HG02610 (cell line): Measurements from ENCODE around the gene PLCB4.

Experiments
- ATAC-seq: cut with Tn5 transposase; IDR thresholded peaks from one replicate; pipeline ENCODE4 v1.9.1; 2021; ENCODE audit warnings: mild to moderate bottlenecking, moderate library complexity; ENCODE audit not compliant: unreplicated experiment

The PLCB4 gene

GRCh38 chr20:9059931-9060330 is 9.0 kb upstream of the PLCB4 start:
- ATAC-seq = no peak

- no peak for ATAC-seq
Measured at GRCh38 chr20:9061434-9061833, 7.5 kb upstream of the PLCB4 start.

DNA sequence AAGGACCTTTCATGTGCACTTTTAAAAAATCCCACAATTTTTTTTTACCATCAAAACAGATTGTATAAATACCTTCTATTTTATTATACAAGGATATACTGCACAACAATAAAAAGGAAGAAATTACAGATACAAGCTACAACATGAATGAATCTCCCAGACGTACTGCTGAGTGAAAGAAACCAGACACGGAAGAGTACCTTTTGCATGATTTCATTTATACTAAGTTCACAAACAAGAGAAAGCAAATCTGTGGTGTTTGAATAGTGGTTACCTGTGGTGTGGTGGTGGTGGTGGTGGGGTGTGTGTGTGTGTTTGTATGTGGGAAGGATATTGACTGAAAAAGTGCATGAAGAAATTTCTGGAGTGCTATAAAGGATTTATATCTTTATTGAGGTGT is 6.8 kb upstream of the PLCB4 start:
- no peak for ATAC-seq

DNA sequence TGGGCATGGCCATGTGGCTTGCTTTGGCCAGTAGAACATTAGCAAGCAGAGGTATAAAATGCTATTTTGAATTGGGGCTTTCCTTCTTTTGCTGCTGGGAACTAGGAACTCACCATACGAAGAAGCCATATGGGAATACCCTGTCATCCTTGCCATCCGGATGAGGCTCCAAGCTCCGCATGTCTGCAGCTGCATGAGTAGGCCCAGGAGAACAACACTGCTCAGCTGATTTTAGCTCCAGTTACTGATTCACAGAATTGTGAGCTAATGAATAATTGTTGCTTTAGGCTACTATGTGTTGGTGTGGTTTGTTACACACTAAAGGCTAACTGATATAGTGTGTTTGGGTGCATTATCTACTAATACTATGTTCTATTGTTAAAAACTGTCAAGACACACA is 2.7 kb upstream of the PLCB4 start:
- no peak for ATAC-seq

- no peak for ATAC-seq
Measured at GRCh38 chr20:9068233-9068801, 570 bp upstream of the PLCB4 start.

DNA sequence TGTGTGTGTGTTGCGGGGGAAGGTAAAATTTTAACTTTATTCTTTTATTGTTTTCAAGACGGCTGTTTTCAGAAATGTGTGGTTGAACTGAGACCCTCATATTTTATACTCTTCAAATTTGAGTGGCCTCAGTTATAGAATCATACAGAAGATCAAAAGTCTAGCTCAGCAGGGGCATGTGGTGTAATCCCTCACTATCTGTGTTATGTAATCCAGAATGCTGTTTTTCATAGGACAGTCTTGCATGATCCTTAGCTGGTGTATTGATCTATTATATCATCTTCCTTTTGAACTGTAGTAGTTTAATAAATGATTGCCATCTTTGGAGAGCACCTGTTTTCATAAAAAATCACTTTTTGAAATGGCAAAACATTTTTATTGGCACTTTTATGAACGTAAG is 1.4 kb downstream of the PLCB4 start:
- no peak for ATAC-seq

GRCh38 chr20:9071976-9072726 is 3.3 kb downstream of the PLCB4 start:
- ATAC-seq = no peak

GRCh38 chr20:9072861-9073500 is 4.1 kb downstream of the PLCB4 start:
- no peak for ATAC-seq

DNA sequence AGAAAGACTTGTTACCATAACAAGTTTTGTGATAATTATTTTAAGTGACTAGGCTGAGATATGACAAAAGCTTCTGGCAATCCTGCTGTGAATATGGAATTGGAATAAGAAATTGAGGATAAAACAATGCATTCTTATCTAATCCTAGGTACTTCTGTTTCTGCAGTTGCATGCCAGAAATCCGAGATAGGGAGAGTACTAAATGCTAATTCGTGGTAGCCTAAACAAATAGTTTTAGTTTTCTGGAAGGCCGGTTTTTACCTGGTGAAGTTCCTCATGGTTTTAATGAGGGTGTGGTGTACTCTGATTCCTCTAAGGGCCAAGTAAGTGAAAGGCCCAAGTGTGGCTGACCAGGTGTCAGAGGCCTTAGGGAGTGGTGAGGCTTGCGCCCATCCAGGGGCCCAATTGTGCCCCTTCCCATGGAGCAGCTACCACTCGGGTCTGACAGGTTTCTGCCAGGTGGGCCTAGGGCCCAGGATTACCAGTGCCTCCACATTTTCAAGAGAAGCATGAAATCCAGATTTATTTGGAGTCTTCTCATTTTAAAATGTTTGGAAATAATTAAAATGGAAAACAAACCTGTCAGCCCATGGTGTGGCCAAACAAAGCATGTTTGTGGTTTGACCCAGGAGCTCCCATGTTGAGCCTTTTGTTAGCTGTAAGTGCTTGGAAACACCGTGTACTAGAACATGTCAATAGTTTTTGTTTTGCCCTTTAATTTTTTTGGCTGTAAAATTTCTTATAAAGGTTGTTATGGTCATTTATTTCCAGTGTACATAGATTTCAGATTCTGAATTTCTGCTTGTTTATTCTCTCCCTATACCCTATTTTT is 6.6 kb downstream of the PLCB4 start:
- ATAC-seq = no peak

- no peak for ATAC-seq
Measured at GRCh38 chr20:9076440-9076839, 7.6 kb downstream of the PLCB4 start.

GRCh38 chr20:9078826-9079731 is 10.2 kb downstream of the PLCB4 start:
- ATAC-seq = no peak

DNA sequence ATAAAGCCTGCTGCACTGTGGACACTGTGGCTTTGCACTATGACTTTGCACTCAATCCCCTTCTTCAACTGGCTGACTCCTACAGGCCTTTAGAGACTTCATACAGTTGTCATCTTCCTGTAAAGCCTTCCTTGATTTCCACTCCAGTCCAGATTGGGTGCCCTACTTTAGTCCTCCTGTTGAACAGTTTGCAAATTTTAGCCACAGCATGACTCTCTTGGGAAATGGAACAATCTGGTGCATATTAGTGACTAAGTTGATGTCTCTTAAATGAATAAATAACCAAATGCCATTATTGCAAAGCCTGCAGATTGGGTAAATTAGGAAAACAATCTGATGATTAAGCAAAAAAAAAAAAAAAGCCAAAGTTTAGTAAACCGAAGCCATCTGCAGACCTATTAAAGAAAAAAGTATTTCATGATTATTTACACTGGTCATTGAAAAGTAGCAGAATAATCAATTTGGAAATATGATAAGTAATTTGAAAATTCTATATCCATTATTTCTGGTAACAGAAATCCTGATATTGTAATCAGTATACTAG is 12.6 kb downstream of the PLCB4 start:
- ATAC-seq = no peak

- no peak for ATAC-seq
Measured at GRCh38 chr20:9082741-9083140, 13.9 kb downstream of the PLCB4 start.

- no peak for ATAC-seq
Measured at GRCh38 chr20:9087531-9088217, 18.8 kb downstream of the PLCB4 start.

DNA sequence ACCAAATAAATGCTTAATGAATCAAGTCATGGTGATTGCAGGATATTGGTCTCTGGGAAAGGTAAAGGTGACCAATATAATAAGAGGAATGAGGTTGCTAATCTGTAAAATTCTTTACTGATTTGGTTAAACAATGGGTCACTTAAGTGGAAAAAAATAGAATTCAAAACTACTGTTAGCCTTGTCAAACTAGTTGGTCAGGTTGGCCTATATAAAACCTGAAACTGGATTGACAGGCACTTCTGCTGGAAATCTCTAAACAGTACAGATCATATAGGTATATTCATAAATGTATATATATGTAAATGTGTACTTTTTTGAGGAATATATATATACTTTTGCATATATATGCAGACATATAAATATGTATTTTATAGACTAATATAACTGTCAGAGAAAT is 19.7 kb downstream of the PLCB4 start:
- no peak for ATAC-seq

DNA sequence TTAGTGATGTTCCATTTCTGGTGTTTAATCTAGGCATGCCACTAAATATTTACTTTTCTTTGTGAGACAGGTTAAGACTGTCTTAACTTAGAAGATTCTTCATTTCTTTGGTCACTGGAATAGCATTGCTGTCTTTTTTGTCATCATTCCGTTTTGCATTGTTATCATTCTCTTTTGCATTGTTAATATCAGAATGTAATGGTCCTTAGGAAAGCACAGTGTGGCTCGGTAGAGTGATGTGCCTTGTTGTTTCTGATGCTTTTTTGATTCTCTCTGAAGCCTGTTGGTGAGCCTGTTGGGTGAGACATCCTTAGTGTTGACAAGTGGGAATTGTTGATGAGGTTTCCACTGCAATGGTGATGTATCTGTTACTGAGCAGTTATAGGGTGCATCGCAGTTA is 23.2 kb downstream of the PLCB4 start:
- no peak for ATAC-seq

DNA sequence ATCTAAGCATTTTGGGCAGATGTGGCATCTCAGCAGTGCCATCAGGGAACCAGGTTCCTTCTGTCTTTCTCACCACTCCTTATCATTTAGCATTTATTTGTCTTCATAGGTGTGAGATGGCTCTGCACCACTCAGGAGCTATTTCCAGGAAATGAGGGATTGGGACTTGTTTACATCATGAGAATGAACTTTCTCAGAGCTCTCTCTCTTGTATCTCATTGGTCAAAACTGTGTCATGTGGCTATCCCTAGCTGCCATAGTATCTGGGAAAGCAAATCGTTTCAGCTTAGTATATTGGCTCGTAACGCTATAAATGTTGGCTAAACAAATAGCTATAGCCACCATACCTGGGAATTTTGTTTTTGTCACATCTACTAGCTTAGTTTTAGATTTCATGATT is 23.8 kb downstream of the PLCB4 start:
- no peak for ATAC-seq

DNA sequence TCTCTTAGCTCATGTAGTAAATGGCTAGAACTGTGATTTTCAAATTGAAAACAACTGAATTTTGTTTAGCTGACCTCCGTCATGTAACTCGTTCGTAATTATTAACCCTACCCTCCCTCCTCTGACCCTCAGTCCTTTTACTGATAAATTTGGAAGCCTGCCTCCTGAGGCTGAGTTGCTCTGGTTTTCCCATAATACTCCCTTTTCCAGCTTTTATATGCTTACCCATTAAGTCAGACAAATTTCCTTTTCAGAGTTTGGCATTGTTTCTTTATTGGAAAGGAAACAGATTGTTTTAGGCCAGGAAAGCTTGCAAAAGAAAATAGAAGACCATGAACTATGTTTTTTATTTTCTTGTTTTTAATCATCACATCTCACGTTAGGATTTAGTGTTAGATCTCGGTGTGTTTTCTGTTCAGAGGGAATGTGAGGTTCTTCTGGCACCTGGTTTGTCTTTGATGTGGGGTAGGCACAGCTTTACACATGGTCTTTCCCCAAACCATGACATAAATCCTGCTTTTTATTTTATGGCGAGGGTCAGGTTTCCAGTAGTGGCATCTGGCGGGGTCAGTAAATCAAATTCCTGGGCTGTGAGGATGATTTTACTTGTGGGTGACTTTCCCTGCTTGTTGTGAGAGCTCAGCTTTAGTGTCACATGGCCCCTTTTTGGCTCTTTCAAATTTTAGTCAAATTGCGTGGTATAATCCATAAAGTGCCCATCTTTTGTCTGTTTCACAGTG is 24.5 kb downstream of the PLCB4 start:
- ATAC-seq = no peak

DNA sequence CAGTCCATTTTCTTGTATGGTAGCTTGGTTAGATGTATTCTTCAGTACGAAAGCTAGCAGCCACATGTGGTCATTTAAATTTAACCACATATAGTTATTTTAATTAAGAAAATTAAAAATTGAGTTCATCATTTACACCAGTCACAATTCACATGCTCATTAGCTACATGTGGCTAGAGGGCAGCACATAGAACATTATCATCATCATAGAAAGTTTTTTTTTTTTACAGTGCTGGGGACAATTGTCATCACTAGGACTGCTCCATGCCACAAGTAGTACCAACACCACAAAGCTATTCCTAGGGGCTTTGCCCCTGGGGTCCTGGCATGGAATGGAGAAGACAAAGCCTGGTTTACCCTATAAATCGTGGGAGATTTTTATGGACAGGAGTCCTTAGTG is 30.5 kb downstream of the PLCB4 start:
- no peak for ATAC-seq
